IPS DF 4.7 (cell line): ENCODE measurements around the gene GSC.

Source experiments
- DNase-seq: peaks from one replicate; pipeline ENCODE4 v3.0.0-alpha.2; 2013; ENCODE audit warnings: low spot score; ENCODE audit errors: extremely low read depth

Gene GSC

DNA sequence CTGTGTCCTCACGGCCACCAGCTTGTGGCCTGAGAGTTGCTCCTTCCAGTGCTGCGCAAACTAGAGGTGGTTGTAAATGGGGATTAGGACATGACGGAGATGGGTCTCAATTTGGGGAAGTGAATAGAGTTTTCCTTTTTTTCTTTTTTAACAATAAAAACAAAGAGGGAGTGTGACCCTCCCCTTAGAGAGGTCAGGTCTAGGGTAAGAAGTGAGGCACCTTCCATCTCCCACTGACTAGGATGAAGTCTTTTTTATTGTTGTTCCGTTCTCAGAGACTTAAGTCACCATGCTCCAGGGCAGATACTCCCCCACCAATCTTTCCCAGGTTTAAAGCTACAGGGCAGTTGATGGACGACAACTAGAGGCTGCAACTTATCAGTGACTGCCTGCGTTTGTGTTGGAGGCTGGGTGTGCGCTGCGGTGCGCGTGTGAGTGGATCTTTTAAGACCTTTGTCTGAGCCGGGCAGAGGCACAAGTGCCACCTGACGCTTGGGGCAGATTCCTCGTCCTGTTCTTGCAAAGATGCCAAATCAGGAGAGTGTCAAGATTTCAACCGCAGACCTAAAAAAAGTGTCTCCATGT lies 2.1 kb upstream of the GSC start:
- no peak for DNase-seq

DNA sequence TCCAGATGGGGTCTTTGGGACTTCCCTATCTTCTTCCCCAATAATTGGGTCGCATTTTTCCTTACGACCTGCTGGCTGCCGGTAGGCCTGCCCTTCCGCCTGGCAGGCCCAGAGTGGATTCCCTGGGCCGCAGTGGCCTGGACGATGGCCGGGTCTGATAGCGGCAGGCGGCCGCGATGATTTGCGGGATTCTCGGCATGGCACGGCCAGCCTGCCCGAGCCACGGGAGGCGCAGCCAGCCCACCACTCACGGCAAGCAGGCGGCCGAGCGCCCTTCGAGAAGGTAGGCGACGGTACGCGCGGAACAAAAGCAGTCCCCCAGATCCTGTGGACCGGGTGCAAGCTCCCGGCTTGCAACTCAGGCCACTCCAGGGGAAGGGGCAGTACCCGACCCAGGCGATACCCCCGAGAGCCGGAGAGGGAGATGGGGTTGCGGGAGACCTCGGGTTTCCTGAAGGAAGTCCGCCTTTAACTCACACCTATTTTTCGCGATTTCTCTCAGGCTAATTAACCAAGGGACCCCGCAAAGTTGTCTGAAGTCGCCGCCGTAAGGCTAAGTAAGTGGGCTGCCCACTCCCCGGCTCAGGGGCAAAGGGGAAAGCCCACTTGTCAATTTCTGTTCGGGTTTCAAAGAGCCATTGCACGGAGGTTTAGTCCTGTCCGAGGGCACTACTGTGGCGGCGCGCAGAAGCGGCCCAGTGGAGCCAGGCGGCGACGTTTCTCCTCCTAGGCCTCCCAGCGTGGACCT lies 1.4 kb upstream of the GSC start:
- no peak for DNase-seq

GRCh38 chr14:94770815-94771157 lies 873 bp upstream of the GSC start:
- DNase-seq: no peak

- DNase-seq: no peak
Observed at GRCh38 chr14:94770251-94770749, 387 bp upstream of the GSC start.

DNA sequence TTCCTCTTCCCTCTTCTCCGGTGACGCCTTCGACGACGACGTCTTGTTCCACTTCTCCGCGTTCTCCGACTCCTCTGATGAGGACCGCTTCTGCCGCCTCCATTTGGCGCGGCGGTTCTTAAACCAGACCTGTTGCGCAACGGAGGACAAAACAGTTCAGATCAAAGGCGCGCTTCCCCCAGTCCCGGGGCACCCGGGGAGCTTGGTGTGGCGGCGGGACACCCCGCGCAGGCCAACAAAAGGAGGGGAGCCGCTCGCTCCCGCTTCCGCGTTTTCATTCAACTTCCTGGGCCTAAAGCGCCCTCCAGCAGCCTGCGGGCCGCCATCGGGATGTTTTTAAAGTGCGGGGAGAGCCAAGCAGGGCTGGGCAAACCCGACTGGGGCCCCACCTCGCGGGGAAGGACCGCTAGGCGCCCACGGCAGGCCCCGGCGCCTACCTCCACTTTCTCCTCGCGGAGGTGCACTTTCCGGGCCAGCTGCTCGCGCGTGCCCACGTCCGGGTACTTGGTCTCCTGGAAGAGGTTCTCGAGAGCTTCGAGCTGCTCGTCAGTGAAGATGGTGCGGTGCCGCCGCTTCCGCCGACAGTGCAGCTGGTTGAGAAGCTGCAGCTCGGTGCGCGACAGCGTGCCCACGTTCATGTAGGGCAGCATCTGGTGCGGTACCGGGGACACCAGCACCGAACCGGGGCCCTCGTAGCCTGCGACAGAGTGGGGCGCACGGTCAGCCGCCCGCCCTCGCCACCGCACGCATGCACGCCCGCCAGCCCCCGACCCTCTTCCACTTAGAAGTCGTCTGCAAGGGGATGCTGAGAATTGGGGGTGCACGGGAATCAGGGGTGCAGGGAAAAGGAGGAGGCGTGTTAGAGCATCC lies 1.2 kb downstream of the GSC start:
- DNase-seq: no peak

- DNase-seq: no peak
Observed at GRCh38 chr14:94768141-94768520, 1.8 kb downstream of the GSC start.

DNA sequence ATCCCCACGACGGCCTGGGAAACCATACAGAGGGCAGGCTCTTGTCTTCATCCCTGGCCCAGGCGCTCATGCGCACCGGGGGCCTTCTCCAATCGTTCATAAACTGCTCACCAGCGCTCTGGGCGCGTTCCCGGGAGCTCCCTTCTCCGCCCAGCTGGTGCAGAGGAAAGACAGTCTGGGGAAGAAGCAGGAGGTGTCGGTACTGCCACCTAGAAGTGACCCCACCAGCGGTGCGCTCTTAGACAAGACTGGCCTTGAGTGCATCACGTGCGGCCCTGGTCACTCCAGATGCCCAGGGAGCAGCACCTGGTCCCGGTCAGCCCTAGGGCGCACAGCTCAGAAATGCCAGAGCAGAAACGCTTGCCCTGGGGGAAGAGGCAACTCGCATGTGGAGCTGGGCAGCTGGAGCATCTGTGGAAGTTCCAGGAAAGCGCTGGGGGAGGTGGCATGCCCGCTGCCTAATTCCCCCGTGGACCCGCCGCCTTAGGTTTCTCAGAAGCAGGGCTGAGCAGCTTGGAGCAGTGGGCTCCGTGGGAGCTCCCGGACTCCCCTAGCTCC lies 2.5 kb downstream of the GSC start:
- DNase-seq: no peak

GRCh38 chr14:94764573-94764972 lies 5.3 kb downstream of the GSC start:
- no peak for DNase-seq

DNA sequence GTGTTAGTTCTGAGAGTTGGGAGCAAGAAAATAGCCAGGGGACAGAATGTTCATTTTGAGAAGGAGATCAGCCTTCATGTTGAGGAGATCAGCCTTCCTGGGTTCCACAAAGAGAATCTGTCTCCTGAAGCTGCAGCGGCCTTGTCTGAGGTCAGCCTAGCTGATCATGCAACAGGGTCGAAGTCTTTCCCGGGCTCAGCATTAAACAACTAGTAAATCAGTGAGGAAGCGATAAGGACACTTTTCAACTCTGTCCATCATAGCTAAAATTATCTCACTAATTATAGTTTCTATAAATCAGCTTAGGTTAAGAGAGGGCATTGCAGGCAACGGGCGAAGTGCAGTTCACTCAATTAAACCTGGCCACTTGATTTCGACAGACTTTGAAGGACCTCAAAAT lies 7.5 kb downstream of the GSC start:
- DNase-seq: no peak

DNA sequence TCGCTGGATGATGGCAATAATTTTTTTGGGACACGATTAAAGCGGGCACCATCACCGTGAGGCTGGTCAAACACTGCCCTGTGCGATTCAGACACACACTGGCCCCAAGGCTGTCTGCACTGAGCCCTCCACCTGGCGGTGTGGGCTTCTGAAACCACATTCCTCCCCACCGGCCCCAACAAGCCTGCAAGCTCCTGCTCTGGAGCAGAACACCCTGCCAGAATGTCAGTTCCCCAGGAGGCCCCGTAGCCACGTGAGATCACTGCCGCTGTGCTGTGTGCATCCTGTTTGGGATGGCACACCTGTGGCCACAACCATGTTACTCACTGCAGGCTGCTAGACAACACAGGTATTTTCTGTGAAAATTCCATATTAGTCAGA lies 7.9 kb downstream of the GSC start:
- no peak for DNase-seq

GRCh38 chr14:94761348-94761996 lies 8.4 kb downstream of the GSC start:
- no peak for DNase-seq

GRCh38 chr14:94756310-94756882 lies 13.5 kb downstream of the GSC start:
- DNase-seq: no peak

DNA sequence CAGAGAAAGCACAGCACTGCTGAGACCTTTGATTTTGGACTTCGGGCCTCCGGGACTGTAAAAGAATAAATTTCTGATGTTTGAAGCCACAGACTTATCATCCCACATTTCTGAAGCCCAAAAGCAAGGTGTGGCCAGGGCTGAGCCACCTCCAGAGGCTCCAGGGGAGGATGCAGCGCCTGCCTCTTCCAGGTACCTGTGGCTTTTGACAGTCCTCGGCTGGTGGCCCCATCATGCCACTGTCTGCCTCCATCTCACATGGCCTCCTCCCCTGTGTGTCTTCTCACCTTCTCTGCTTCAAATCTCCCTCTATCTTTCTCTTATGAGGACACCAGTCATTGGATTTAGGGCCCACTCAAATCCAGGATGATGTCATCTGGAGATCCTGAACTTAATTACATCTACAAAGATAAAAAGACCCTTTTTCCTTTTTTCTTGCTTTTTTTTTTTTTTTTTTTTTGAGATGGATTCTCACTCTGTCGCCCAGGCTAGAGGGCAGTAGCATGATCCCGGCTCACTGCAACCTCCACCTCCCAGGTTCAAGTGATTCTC lies 15.4 kb downstream of the GSC start:
- no peak for DNase-seq

DNA sequence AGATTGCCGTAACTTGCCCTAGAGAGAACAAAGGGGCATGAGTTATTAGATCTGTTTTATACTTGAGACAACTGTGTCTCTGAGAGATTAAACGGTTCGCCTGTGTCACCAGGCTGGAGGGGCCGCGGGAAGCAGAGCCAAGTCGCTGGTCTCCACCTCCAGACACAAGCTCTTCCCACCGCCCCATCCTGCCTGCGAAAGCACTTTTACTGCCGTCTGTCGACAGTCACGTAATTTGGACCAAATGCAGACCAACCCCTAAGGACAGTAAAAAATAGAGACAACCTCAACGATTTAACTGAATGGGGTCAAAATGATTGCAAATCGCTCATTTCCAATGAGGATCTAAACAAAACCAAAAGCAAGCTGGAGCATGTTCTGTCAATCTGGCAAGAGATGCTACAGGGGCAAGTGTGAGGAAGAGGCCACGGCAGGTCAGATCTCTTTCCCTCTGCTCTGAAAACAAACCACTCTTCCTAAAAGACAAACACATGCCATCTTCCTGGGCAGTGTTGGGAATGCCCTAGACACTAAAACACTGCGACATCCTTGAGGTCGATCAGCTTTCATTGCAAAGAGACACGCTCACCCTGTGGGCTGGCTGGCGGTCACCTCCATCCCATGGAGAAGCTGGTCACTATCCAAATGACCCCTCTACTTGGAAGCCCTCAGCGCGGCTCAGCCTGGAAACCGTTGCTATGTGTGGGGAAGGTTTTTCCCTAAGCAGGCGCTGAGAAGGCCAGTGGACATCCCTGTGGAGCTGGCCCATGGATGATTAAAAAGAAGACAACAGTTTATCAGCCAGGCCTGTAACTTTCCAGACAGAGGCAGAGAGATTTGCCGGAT lies 17.1 kb downstream of the GSC start:
- no peak for DNase-seq

- DNase-seq: no peak
Observed at GRCh38 chr14:94751956-94752355, 18.0 kb downstream of the GSC start.

GRCh38 chr14:94751321-94751720 lies 18.6 kb downstream of the GSC start:
- DNase-seq: no peak

DNA sequence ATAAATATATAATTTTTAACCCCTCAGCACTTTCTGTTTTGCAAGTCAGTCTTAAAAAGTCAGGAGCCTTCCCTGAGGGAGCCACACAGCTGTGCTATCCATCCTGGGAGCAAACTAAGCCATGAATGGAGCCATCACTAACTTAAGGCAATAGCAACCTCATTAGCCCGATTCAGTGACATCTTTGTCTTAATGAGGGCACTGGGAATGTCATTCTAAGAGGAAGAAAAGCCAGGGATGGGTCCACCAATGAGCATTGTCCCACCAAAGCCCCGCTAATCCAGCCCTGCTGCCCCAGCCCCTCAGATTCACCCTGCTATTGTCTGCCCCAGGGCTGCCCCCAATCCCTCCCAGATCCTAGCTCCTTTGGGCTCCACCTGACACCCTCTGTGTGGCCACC lies 19.5 kb downstream of the GSC start:
- DNase-seq: no peak

GRCh38 chr14:94748667-94749347 lies 21.1 kb downstream of the GSC start:
- no peak for DNase-seq

DNA sequence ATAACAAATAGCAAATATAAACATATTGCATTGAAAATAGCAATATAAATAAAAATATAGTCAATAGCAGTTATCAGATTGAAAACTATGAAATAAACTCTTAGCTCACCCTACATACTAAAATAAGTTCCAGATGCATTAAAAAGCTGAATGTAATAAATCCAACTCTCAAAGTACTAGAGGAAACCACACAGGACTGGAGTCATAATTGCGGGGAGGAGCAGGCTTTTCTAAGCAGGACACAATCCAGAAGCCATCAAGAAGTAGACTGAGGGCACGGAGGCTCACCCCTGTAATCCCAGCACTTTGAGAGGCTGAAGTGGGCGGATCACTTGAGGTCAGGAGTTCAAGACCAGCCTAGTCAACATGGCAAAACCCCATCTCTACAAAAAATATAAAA lies 22.2 kb downstream of the GSC start:
- no peak for DNase-seq
